Measurements from ENCODE around the gene ARID1A.

DNA sequence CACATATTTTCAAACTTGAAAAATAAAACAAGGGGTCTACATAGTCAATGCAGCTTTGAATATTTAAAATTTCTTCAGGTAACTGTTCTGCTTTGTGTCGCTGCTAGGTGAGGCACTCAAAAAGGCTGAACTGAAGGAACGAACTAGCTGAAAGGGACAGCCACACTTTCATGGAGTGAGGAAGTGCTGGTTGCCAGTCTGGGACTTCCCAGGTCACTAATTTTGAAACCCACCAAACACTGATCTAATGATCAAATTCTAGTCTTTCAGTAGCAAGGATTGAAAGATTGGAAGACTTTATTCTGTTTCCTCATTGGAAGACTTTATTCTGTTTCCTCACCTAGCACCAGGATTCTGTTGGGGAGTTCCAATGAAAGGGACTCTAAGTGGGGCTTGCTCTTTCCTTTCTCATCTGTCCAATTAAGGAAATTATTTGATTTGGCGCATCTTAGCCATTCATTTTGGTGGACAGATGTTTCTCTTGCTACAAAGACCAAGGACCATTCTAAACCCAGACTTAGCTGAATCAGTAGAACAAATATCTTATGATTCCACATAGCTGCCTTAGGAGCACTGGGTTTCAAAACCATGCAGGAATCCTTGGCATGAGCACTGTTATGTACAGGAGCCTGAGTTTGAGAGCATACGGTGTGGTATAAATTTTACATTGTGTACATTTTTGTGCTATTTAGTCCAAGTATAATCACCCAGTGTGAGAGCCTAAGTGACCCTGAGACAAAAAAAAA, 10.9 kb upstream of the ARID1A start:
- TF ChIP-seq, protein P1, sequence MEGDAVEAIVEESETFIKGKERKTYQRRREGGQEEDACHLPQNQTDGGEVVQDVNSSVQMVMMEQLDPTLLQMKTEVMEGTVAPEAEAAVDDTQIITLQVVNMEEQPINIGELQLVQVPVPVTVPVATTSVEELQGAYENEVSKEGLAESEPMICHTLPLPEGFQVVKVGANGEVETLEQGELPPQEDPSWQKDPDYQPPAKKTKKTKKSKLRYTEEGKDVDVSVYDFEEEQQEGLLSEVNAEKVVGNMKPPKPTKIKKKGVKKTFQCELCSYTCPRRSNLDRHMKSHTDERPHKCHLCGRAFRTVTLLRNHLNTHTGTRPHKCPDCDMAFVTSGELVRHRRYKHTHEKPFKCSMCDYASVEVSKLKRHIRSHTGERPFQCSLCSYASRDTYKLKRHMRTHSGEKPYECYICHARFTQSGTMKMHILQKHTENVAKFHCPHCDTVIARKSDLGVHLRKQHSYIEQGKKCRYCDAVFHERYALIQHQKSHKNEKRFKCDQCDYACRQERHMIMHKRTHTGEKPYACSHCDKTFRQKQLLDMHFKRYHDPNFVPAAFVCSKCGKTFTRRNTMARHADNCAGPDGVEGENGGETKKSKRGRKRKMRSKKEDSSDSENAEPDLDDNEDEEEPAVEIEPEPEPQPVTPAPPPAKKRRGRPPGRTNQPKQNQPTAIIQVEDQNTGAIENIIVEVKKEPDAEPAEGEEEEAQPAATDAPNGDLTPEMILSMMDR (IDR thresholded peaks at IDR 0.05; ENCODE audit: extremely low read depth in 1 of 2, insufficient read depth in 1 of 2, low read depth in 1 of 2, low read length in 2 of 2): no peak
- TF ChIP-seq GATA2 (IDR thresholded peaks at IDR 0.05; ENCODE audit: insufficient read depth, insufficient read length, low read depth, low read length): no peak
- TF ChIP-seq EZH2 (IDR thresholded peaks at IDR 0.05; ENCODE audit: borderline replicate concordance, low read depth, low read length, severe bottlenecking): no peak
- TF ChIP-seq POLR2A (IDR thresholded peaks at IDR 0.05; ENCODE audit: low read depth, low read length): no peak
- TF ChIP-seq, protein P2, sequence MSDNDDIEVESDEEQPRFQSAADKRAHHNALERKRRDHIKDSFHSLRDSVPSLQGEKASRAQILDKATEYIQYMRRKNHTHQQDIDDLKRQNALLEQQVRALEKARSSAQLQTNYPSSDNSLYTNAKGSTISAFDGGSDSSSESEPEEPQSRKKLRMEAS (IDR thresholded peaks at IDR 0.05; ENCODE audit: insufficient read depth, insufficient read length): no peak
- TF ChIP-seq JUN (IDR thresholded peaks at IDR 0.05; ENCODE audit: borderline replicate concordance, insufficient read depth, insufficient read length, low read depth): no peak
- no peak for TF ChIP-seq POLR2AphosphoS5 (IDR thresholded peaks at IDR 0.05; ENCODE audit: insufficient read depth, low read depth, low read length)
- TF ChIP-seq MYC (IDR thresholded peaks at IDR 0.05; ENCODE audit: low read depth, low read length): no peak
- TF ChIP-seq FOS (IDR thresholded peaks at IDR 0.05; ENCODE audit: borderline replicate concordance, insufficient read depth, low read length): no peak
